ENCODE results near the gene LSM14A.

Gene LSM14A

DNA sequence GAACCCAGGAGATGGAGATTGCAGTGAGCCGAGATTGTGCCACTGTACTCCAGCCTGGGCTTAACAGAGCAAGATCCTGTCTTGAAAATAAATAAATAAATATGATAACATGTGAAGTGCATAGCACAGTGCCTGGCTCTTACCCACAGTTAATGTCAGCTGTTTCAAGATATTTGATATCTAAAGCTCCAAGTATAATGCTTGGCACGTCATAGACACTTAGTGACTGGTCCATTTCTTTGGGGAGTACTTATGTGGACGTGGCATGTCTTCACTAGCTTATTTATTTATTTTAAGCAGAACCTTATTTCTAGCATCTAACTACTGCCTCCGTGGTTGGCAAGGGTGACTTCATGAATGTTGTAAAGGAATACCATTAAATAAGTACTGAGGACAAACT, 100.8 kb downstream of the LSM14A start:
- H3K4me2 ChIP-seq (ENCODE audit: low read length), result no peak overlapping the region
- peaks cover 0 to 3% of the 10 kb centered on the region in 2 experiments for H3K36me3 ChIP-seq (ENCODE audit: control insufficient read depth in 1 of 2, insufficient read depth in 2 of 2, low read length in 2 of 2)
- H3K23ac ChIP-seq (ENCODE audit: low read length), result no peak overlapping the region
- no peaks in the 10 kb centered on the region for H3K9me3 ChIP-seq (ENCODE audit: insufficient read depth, low read depth, low read length)
- no peak overlapping the region for H3K4ac ChIP-seq (ENCODE audit: low read depth, low read length)
- H3K27ac ChIP-seq (ENCODE audit: low read depth, low read length), result no peak overlapping the region
- no peak overlapping the region for H4K8ac ChIP-seq (ENCODE audit: low read depth, low read length)
- H3K4me3 ChIP-seq (ENCODE audit: low read depth, low read length), result no peak overlapping the region
- no peak overlapping the region for H4K91ac ChIP-seq (ENCODE audit: low read depth, low read length)
- H4K12ac ChIP-seq (ENCODE audit: low read depth, low read length), result no peak overlapping the region
- WGBS (ENCODE audit: extremely low coverage, insufficient coverage, insufficient read length), result no CpG with 5 or more reads among the region's 4 CpGs
- no peak overlapping the region for H2AFZ ChIP-seq (ENCODE audit: insufficient read depth, low read length, poor library complexity)
- H3K14ac ChIP-seq (ENCODE audit: low read length), result no peak overlapping the region
- no peak overlapping the region for H2AK5ac ChIP-seq (ENCODE audit: low read length)
- no peaks in the 10 kb centered on the region for H3K79me2 ChIP-seq (ENCODE audit: control insufficient read depth, insufficient read depth, low read length, poor library complexity)
- H3K79me1 ChIP-seq (ENCODE audit: low read length), result peaks cover 3% of the 10 kb centered on the region
- H2BK5ac ChIP-seq (ENCODE audit: low read depth, low read length, poor library complexity), result no peak overlapping the region
- H2BK120ac ChIP-seq (ENCODE audit: insufficient read depth, low read length, poor library complexity), result no peak overlapping the region
- H3K4me1 ChIP-seq (ENCODE audit: control insufficient read depth in 1 of 2, insufficient read depth in 2 of 2, low read length in 2 of 2), result peaks cover 6 to 8% of the 10 kb centered on the region in 2 experiments
- no peak overlapping the region for H3K18ac ChIP-seq (ENCODE audit: low read length)
- no peak overlapping the region for H2BK12ac ChIP-seq (ENCODE audit: low read length)
- no peak for DNase-seq
- no peaks in the 10 kb centered on the region for H3K27me3 ChIP-seq (ENCODE audit: insufficient read depth, low read length)
- no peak overlapping the region for H3K9ac ChIP-seq (ENCODE audit: low read length)

DNA sequence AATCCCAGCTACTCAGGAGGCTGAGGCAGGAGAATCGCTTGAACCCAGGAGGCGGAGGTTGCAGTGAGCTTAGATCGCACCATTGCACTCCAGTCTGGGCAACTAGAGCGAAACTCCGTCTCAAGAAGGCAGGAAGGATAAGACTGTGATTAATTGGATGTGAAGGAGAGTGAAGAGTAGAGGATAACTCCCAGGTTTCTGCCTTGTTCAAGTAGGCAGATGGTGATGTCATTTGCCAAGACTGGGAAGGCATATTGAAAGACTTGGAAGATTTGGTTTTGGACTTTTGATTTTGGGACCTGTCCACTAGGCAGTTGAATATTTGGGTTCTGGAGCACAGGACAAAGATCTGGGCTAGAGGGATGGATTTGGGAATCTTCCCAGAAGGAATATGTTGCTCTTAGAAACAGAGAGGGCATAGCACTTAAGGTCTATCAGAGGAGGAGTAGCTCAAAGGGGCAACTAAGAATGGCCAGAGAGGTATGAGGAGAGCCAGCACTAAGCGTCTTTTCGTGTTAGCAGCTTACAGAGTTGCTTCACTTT, 102.1 kb downstream of the LSM14A start:
- DNase-seq, result no peak
- H2AK5ac ChIP-seq (ENCODE audit: low read length), result no peak overlapping the region
- no CpG with 5 or more reads among the region's 7 CpGs for whole genome bisulfite sequencing (ENCODE audit: extremely low coverage, insufficient coverage, insufficient read length)
- H4K12ac ChIP-seq (ENCODE audit: low read depth, low read length), result no peak overlapping the region
- no peak overlapping the region for H2BK5ac ChIP-seq (ENCODE audit: low read depth, low read length, poor library complexity)
- no peak overlapping the region for H3K27ac ChIP-seq (ENCODE audit: low read depth, low read length)
- no peak overlapping the region for H3K4me3 ChIP-seq (ENCODE audit: low read depth, low read length)
- H4K91ac ChIP-seq (ENCODE audit: low read depth, low read length), result no peak overlapping the region
- no peak overlapping the region for H3K18ac ChIP-seq (ENCODE audit: low read length)
- no peaks in the 10 kb centered on the region for H3K9me3 ChIP-seq (ENCODE audit: insufficient read depth, low read depth, low read length)
- H3K23ac ChIP-seq (ENCODE audit: low read length), result no peak overlapping the region
- H2BK12ac ChIP-seq (ENCODE audit: low read length), result no peak overlapping the region
- no peak overlapping the region for H3K4me2 ChIP-seq (ENCODE audit: low read length)
- no peak overlapping the region for H3K14ac ChIP-seq (ENCODE audit: low read length)
- H2BK120ac ChIP-seq (ENCODE audit: insufficient read depth, low read length, poor library complexity), result no peak overlapping the region
- H3K79me2 ChIP-seq (ENCODE audit: control insufficient read depth, insufficient read depth, low read length, poor library complexity), result no peaks in the 10 kb centered on the region
- no peak overlapping the region for H3K4ac ChIP-seq (ENCODE audit: low read depth, low read length)
- no peaks in the 10 kb centered on the region for H3K27me3 ChIP-seq (ENCODE audit: insufficient read depth, low read length)
- H3K4me1 ChIP-seq (ENCODE audit: control insufficient read depth in 1 of 2, insufficient read depth in 2 of 2, low read length in 2 of 2), result peaks cover 6 to 8% of the 10 kb centered on the region in 2 experiments
- no peak overlapping the region for H4K8ac ChIP-seq (ENCODE audit: low read depth, low read length)
- H3K9ac ChIP-seq (ENCODE audit: low read length), result no peak overlapping the region
- peaks cover 0 to 3% of the 10 kb centered on the region in 2 experiments for H3K36me3 ChIP-seq (ENCODE audit: control insufficient read depth in 1 of 2, insufficient read depth in 2 of 2, low read length in 2 of 2)
- no peak overlapping the region for H2AFZ ChIP-seq (ENCODE audit: insufficient read depth, low read length, poor library complexity)
- H3K79me1 ChIP-seq (ENCODE audit: low read length), result peaks cover 3% of the 10 kb centered on the region

DNA sequence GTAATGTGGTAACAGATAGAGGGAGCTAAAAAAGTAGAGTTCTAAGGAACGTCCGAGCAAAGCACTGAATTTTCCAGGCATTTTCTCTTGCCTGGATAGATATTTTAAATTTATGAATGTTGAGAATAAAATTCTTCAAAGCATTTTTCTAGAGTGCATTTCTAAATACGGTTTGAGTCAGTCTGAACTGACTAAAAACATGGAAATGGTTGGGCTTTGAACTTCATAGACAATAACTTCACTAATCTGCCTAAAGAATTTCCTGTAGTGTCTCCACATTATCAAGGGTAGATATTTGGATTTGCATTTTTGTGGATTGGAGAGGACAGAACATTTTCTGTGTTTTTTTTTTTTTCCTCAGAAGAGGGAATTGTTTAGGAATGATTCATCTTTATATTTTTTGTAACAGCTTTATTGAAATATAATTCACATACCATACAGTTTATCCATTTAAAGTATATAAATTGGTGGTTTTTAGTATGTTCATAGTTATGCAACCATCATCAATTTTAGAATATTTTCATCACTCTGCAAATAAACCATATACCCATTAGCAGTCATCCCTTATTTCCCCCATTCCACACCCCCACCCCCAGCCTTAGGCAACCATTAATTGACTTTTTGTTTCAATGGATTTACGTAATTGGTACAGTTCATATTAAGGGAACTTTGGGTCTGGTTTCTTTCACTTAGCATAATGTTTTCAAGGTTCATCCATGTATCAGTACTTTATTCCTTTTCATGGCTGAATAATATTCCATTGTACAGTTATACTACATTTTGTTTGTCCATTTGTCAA, 102.7 kb downstream of the LSM14A start:
- peak; percentile 22 to 74 for DNase-seq
- no peak overlapping the region for H3K4me3 ChIP-seq (ENCODE audit: low read depth, low read length)
- H3K23ac ChIP-seq (ENCODE audit: low read length), result no peak overlapping the region
- no peak overlapping the region for H3K9ac ChIP-seq (ENCODE audit: low read length)
- H3K4me1 ChIP-seq (ENCODE audit: control insufficient read depth in 1 of 2, insufficient read depth in 2 of 2, low read length in 2 of 2), result peaks cover 3 to 6% of the 10 kb centered on the region in 2 experiments
- peaks cover 0 to 3% of the 10 kb centered on the region in 2 experiments for H3K36me3 ChIP-seq (ENCODE audit: control insufficient read depth in 1 of 2, insufficient read depth in 2 of 2, low read length in 2 of 2)
- H2BK12ac ChIP-seq (ENCODE audit: low read length), result no peak overlapping the region
- H2AFZ ChIP-seq (ENCODE audit: insufficient read depth, low read length, poor library complexity), result no peak overlapping the region
- no peak overlapping the region for H2BK120ac ChIP-seq (ENCODE audit: insufficient read depth, low read length, poor library complexity)
- no peak overlapping the region for H4K8ac ChIP-seq (ENCODE audit: low read depth, low read length)
- H4K91ac ChIP-seq (ENCODE audit: low read depth, low read length), result no peak overlapping the region
- H2AK5ac ChIP-seq (ENCODE audit: low read length), result no peak overlapping the region
- no peak overlapping the region for H3K4ac ChIP-seq (ENCODE audit: low read depth, low read length)
- no peaks in the 10 kb centered on the region for H3K9me3 ChIP-seq (ENCODE audit: insufficient read depth, low read depth, low read length)
- no peaks in the 10 kb centered on the region for H3K79me1 ChIP-seq (ENCODE audit: low read length)
- no peak overlapping the region for H2BK5ac ChIP-seq (ENCODE audit: low read depth, low read length, poor library complexity)
- H4K12ac ChIP-seq (ENCODE audit: low read depth, low read length), result no peak overlapping the region
- no peak overlapping the region for H3K27ac ChIP-seq (ENCODE audit: low read depth, low read length)
- H3K79me2 ChIP-seq (ENCODE audit: control insufficient read depth, insufficient read depth, low read length, poor library complexity), result no peaks in the 10 kb centered on the region
- WGBS (ENCODE audit: extremely low coverage, insufficient coverage, insufficient read length), result no CpG with 5 or more reads among the region's 4 CpGs
- no peak overlapping the region for H3K14ac ChIP-seq (ENCODE audit: low read length)
- H3K18ac ChIP-seq (ENCODE audit: low read length), result no peak overlapping the region
- H3K27me3 ChIP-seq (ENCODE audit: insufficient read depth, low read length), result no peaks in the 10 kb centered on the region
- no peak overlapping the region for H3K4me2 ChIP-seq (ENCODE audit: low read length)

DNA sequence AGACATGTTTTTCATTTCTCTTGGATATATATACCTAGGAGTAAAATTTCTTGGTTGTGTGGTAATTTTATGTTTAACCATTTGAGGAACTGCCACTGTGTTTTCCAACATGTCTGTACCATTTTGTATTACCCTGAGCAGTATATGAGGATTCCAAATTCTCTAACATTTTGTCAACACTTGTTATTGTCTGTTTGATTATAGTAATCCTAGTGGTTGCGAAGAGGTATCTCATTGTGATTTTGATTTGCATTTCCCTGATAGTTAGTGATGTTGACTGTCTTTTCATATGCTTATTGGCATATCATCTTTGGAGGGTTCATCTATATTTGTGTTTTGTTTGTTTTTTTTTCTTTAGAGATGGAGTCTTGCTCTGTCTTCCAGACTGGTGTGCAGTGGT, 103.4 kb downstream of the LSM14A start:
- no peak overlapping the region for H3K27ac ChIP-seq (ENCODE audit: low read depth, low read length)
- H3K14ac ChIP-seq (ENCODE audit: low read length), result no peak overlapping the region
- no peaks in the 10 kb centered on the region for H3K9me3 ChIP-seq (ENCODE audit: insufficient read depth, low read depth, low read length)
- no peak overlapping the region for H3K4me3 ChIP-seq (ENCODE audit: low read depth, low read length)
- H3K9ac ChIP-seq (ENCODE audit: low read length), result no peak overlapping the region
- H3K27me3 ChIP-seq (ENCODE audit: insufficient read depth, low read length), result no peaks in the 10 kb centered on the region
- no peaks in the 10 kb centered on the region for H3K79me1 ChIP-seq (ENCODE audit: low read length)
- H4K12ac ChIP-seq (ENCODE audit: low read depth, low read length), result no peak overlapping the region
- H3K23ac ChIP-seq (ENCODE audit: low read length), result no peak overlapping the region
- H4K91ac ChIP-seq (ENCODE audit: low read depth, low read length), result no peak overlapping the region
- H3K4me1 ChIP-seq (ENCODE audit: control insufficient read depth in 1 of 2, insufficient read depth in 2 of 2, low read length in 2 of 2), result peaks cover 1% of the 10 kb centered on the region in 2 experiments
- H3K4me2 ChIP-seq (ENCODE audit: low read length), result no peak overlapping the region
- no peak overlapping the region for H3K4ac ChIP-seq (ENCODE audit: low read depth, low read length)
- no peak overlapping the region for H2BK12ac ChIP-seq (ENCODE audit: low read length)
- no peaks in the 10 kb centered on the region for H3K79me2 ChIP-seq (ENCODE audit: control insufficient read depth, insufficient read depth, low read length, poor library complexity)
- H2AK5ac ChIP-seq (ENCODE audit: low read length), result no peak overlapping the region
- H2BK5ac ChIP-seq (ENCODE audit: low read depth, low read length, poor library complexity), result no peak overlapping the region
- H3K36me3 ChIP-seq (ENCODE audit: control insufficient read depth in 1 of 2, insufficient read depth in 2 of 2, low read length in 2 of 2), result peaks cover 0 to 3% of the 10 kb centered on the region in 2 experiments
- DNase-seq, result no peak
- no peak overlapping the region for H3K18ac ChIP-seq (ENCODE audit: low read length)
- H2BK120ac ChIP-seq (ENCODE audit: insufficient read depth, low read length, poor library complexity), result no peak overlapping the region
- H2AFZ ChIP-seq (ENCODE audit: insufficient read depth, low read length, poor library complexity), result no peak overlapping the region
- H4K8ac ChIP-seq (ENCODE audit: low read depth, low read length), result no peak overlapping the region
- no CpG with 5 or more reads among the region's 1 CpG for WGBS (ENCODE audit: extremely low coverage, insufficient coverage, insufficient read length)
